HG03108 (cell line): ENCODE measurements around the gene ADAMTS17.

ENCODE experiments used
- ATAC-seq: cut with Tn5 transposase; IDR thresholded peaks from one replicate; pipeline ENCODE4 v1.9.1; 2021; ENCODE audit warnings: moderate library complexity; ENCODE audit not compliant: unreplicated experiment

The ADAMTS17 gene

DNA sequence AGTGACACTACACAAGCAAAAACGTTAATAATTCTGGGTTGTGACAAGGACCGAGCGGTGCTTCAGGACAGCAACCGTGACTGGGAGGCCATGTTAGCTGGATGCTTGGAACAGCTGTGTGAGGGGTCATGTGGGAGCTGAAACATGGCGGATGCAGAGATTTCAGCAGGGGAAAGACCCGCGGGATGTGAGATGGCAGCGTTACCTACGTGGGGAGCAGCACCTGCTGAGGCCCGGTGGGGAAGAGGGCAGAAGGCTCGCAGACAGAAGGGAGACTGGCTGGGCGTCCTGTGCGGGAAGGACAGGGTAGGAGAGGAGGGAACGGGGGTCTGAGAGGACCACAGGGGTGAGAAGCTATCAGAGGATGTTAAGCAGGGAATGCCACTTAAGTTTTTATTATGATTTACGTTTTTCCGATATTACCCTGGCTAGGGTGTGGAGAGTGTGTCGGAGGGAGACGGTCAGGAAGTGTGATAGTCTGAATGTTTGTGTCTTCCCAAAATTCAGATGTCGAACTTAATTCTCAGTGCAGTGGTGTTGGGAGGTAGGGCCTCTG, 379.7 kb downstream of the ADAMTS17 start:
- ATAC-seq, result no peak

- ATAC-seq, result no peak
Measured at GRCh38 chr15:99961011-99961441, 380.7 kb downstream of the ADAMTS17 start.

DNA sequence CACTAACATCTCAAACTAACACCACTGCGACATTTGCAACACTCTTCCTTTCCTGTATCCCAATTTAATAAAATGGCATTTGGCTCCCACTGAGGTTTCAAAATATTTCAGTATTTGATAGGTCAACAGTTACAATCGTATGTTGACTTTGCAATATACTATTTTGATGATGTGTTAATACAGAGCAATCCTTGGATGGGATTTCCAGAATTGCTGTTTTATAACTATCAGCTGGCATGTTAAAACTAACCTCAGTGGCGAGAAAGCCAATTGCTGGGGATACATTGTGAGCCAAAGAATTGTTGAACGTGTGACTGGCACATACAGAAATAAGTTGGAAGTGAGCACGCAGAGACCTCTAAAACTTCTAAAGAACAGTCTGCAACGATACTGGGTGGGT, 382.4 kb downstream of the ADAMTS17 start:
- ATAC-seq, result no peak

DNA sequence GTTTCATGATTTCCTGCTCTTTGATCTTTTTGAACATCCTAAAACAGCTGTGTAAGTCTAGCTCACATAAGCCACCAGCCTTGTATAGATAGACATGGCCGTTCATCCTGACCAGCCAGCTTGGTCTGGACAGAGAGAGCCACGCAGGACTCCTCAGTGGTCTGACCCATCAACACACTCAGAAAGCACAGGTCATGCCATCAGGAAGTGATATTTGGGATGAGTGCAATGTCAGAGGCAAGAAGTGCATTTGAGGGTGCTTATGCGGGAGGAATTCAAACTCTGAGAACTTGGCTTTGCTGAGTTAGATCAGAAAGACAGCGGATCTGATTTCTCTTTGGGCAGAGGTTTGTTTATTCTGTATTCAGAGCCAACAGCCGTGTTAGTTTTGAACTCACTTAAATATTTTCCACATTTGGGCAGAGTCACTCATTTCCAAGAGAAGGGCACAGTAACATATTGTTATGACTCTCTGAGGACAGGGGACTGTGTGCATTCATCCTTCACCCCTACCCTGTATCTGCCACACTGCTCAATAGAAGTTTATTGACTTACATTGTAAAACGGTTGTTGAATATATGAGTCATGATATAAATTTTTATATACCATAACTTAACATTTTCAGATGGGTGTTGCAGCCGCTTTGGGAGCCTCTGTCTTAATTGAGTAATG, 383.2 kb downstream of the ADAMTS17 start:
- ATAC-seq, result no peak

DNA sequence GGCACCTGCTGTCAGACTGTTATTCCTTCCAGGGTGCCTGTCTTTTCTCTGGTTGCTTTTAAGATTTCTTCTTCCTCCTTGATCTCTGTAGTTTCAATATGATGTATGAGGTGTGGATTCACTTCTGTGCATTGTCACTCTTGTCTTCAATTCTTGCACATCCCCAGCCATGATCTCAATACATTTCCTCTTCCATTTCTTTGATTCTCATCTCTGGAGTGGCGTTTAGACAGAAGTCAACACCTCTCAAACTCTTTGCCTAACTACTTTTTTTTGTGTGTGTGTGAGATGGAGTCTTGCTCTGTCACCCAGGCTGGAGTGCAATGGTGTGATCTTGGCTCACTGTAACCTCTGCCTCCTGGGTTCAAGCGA, 384.1 kb downstream of the ADAMTS17 start:
- no peak for ATAC-seq

GRCh38 chr15:99956820-99957641, 384.7 kb downstream of the ADAMTS17 start:
- ATAC-seq, result no peak

- no peak for ATAC-seq
Measured at GRCh38 chr15:99956022-99956775, 385.6 kb downstream of the ADAMTS17 start.

DNA sequence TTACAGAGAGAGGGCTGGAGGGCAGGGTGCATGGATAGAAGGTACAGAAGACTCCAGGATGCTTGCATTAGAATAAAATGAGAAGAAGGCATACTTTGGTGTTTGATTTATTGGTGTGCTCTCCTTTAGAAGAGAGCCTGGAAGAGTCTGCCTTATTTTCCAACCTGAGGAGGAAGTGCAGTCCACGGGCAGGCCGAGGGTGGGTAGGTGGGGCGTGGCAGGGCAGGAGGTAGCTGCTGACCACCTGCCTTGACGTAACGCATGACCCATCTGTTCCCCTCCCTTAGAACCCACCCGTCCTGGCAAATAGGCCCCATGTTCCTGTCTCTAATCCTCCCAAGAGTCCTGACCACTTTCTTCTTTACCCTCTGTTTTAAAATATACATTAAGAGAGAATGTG, 386.2 kb downstream of the ADAMTS17 start:
- no peak for ATAC-seq

DNA sequence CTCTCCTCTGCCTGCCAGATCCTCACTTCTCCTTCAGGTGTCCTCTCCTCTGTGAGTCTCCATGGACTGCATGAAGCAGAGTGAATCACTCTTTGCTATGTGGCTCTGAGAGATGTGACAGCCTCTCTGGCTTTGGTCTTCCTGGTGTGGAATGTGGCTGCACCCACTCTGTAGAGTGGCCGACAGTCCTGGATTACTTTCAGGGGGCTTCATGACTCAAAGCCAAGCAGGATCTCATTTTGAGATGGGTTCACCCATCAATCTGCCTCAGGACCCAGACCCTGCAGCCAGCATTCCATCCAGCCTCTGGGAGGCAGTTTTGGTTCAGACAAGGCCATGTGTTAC, 386.6 kb downstream of the ADAMTS17 start:
- ATAC-seq, result no peak

- no peak for ATAC-seq
Measured at GRCh38 chr15:99954361-99955180, 387.2 kb downstream of the ADAMTS17 start.

GRCh38 chr15:99953886-99954285, 387.9 kb downstream of the ADAMTS17 start:
- ATAC-seq, result no peak

DNA sequence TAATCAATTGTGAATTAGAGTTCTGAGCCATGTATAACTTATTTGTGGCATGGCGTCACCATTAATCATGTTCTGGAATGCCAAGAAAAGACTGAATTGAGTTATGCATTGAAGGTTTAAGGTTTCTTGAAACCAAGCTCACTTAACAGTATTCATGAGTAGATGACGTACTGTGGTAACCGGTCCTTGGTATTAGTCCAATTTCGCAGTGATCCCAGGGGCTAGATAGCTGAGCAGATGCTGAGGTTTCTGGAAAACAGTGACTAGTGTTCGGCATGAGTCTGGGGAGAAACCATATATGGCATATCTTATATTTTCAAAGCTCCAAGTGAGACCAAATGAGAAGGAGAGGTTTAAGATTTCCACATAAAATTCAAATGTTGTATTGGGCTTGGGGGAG, 390.3 kb downstream of the ADAMTS17 start:
- ATAC-seq, result no peak

GRCh38 chr15:99944131-99944530, 397.6 kb downstream of the ADAMTS17 start:
- ATAC-seq, result no peak

DNA sequence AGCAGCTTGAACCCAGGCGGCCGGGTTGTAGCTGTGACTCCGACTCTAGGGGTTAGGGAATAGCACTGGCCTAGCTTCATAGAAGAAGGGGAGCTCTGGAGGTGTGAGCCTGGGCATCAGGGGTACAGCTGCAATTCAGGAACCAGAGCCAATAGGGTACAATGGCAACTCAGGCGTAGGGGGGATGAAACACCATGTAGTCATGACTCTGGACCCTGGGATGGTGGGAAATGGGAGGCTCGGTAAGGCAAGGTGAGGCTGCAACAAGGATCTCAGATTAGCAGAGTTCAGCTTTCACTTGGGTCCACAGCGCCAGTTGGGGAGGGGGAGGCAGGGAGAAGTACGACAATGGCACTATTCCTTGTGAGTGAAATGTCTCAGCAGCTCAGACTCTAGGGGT, 398.3 kb downstream of the ADAMTS17 start:
- no peak for ATAC-seq

DNA sequence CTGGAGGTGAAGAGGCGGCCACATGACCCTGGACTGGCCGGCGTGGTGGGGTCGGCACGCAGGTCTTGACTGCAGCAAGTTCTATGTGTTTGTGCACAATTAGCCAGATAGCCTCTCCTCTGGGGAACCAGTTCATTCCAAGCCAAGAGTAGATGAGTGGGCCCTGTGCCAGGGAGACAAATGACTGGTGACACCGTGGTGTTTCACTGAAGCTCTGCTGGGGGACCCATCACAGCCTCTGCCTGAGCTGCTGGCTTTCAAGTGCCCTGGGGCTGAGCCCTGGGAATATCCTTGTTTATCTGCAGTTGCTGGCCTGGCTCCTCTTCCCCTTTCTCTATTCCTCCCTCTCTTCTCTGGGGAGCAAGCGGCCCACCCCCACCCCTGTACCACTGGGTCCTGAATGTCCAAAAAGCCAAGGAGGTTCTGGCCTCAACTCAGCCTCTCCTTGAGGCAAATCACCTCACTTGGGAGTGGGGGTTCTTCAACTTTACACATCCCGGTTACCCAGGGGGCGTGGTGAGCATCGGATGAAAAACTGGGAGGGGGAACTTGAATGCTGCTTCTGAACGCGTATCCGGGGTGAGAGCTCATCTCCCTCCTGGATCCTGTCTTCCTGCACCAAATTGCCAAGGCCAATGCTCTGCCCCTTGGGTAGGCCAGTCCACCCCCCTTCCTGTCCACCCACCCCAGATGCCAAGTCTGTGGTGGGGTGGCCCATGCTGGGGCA, 408.9 kb downstream of the ADAMTS17 start:
- ATAC-seq, result no peak

- no peak for ATAC-seq
Measured at GRCh38 chr15:99931703-99932603, 409.8 kb downstream of the ADAMTS17 start.

DNA sequence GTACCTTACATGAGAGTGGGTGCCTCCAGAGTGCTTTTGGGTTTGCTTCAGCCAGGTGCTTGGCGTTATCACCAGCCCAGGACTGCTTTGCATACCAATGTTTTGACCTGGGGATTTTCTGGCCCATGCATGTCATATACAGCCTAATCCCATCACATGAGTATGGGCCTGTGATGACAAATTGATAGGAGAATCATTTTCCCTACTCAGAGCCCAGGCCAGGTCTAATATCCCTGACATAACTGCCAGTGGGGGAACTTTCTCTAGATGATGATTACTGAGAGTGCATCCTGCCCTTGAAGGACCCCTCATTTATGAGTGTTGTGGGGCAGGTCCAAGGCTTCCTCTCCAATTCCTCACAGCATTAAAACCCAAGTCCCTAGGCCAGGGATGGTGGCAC, 411.1 kb downstream of the ADAMTS17 start:
- no peak for ATAC-seq

- no peak for ATAC-seq
Measured at GRCh38 chr15:99929266-99929665, 412.5 kb downstream of the ADAMTS17 start.

DNA sequence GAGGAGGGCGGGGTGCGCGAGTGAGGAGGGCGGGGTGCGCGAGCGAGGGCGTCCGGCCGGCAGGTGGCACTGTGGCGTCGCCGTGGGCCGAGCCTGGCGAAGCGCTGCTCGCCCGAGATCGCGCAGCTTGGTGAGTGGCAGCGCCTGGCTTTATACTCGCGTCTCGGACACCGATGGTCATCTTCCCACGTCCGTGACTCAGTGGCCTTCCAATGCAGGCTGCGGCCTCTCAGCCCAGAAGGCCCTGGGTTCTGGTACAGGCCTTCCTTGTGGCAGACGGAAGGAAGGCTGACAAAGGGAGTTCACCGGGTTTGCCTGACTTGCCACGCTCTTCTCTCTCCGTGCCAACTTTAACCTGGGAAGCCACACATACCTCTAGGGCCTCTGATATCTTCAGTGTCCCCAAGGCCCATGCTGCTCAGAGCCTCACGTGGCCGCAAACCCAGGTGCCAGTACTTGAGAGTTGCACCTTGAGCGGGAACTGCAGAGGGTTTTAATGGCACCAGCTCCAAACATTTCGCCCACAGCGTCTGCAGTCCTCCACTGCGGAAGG, 413.3 kb downstream of the ADAMTS17 start:
- ATAC-seq, result peak; percentile 88
